SK-N-SH treated with all-trans-retinoic acid at 6 μM for 48 hours (cell line): ENCODE data around the gene TBC1D8B.

Experiments used
- BACH2 ChIP-seq: fragments of 250-450 bp; sonication (Bioruptor Pico); IDR thresholded peaks from 2 replicates; pipeline ENCODE4 v1.9.0; 2021; ENCODE audit warnings: mild to moderate bottlenecking, borderline replicate concordance
- CREB5 ChIP-seq: fragments of 250-450 bp; sonication (Bioruptor Pico); IDR thresholded peaks from 2 replicates; pipeline ENCODE4 v1.5.1; 2020; ENCODE audit warnings: low read depth, mild to moderate bottlenecking, moderate library complexity
- GLIS3 ChIP-seq: fragments of 250-450 bp; sonication (Bioruptor Pico); IDR thresholded peaks from 2 replicates; pipeline ENCODE4 v1.5.0; 2020; ENCODE audit warnings: mild to moderate bottlenecking, moderate library complexity
- OSR1 ChIP-seq: fragments of 250-450 bp; sonication (Bioruptor Pico); IDR thresholded peaks from 2 replicates; pipeline ENCODE4 v1.8.0; 2022; ENCODE audit warnings: moderate library complexity, mild to moderate bottlenecking, inconsistent platforms
- PATZ1 ChIP-seq: fragments of 250-450 bp; sonication (Bioruptor Pico); IDR thresholded peaks from 2 replicates; pipeline ENCODE4 v1.8.0; 2020; ENCODE audit warnings: mild to moderate bottlenecking, moderate library complexity, borderline replicate concordance

GRCh38 chrX:106802388-106803275 lies at the start of gene TBC1D8B:
- TF ChIP-seq BACH2 (CRISPR knock-in tag) (no peak), PATZ1 (no peak), GLIS3 (CRISPR knock-in tag) (no peak), CREB5 (CRISPR knock-in tag) (no peak), OSR1 (CRISPR knock-in tag) (no peak)
